Omental fat pad (tissue), 4 donors: ENCODE data around the gene ABL1. TPM values are rescaled to one million over a fixed set of nuclear protein-coding genes. Genes with fewer than 3 reads are reported as not detected.

Source experiments
- ATAC-seq: fragments of 150-250 bp; one replicate; pipeline ENCODE4 v1.9.1; 2016; ENCODE audit warnings: mild to moderate bottlenecking, moderate library complexity; ENCODE audit not compliant: low FRiP score
- DNase-seq: peaks from one replicate; pipeline ENCODE4 v3.0.0-alpha.2; 2019; ENCODE audit warnings: low spot score
- total RNA-seq, 4 donors: library from RNA; depleted of rRNA; stranded (reverse); fragments of >200 nt; gene quantifications; one replicate each; pipeline ENCODE4 v1.1.0, GENCODE V29; 2016
- TF ChIP-seq, protein P1 (sequence below), 3 donors: fragments of 450-650 bp; IDR thresholded peaks; one replicate each; pipeline ENCODE4 v1.5.1; 2016 to 2017; ENCODE audit warnings: antibody characterized with exemption in 3 of 3, mild to moderate bottlenecking in 3 of 3, moderate library complexity in 2 of 3

Gene ABL1
- total RNA-seq, 4 donors from 2014 or later = 48.8 to 82.8 (median 75.3) TPM

DNA sequence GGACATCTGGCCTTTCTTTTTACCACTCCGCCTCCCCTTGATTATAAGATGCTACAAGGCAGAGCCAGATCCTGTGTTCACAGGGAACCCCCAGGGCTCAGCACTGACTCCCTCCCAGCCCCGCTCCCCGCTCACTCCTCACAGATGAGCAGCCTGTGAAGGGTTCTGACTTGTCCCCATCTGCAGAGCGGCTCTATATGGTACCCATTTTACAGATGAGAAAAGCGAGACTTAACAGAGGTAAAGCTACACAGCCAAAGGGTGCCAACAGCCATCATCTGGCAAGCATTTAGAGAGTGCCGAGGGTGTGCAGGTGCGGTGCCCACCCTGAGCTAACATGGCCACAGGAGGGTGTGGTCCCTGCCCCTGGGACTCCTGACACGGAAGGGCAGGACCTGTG, 85.2 kb downstream of the ABL1 start:
- ATAC-seq = no peak
- DNase-seq = no peak
- TF ChIP-seq, protein P1, sequence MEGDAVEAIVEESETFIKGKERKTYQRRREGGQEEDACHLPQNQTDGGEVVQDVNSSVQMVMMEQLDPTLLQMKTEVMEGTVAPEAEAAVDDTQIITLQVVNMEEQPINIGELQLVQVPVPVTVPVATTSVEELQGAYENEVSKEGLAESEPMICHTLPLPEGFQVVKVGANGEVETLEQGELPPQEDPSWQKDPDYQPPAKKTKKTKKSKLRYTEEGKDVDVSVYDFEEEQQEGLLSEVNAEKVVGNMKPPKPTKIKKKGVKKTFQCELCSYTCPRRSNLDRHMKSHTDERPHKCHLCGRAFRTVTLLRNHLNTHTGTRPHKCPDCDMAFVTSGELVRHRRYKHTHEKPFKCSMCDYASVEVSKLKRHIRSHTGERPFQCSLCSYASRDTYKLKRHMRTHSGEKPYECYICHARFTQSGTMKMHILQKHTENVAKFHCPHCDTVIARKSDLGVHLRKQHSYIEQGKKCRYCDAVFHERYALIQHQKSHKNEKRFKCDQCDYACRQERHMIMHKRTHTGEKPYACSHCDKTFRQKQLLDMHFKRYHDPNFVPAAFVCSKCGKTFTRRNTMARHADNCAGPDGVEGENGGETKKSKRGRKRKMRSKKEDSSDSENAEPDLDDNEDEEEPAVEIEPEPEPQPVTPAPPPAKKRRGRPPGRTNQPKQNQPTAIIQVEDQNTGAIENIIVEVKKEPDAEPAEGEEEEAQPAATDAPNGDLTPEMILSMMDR (IDR thresholded peaks at IDR 0.05) = no peak

DNA sequence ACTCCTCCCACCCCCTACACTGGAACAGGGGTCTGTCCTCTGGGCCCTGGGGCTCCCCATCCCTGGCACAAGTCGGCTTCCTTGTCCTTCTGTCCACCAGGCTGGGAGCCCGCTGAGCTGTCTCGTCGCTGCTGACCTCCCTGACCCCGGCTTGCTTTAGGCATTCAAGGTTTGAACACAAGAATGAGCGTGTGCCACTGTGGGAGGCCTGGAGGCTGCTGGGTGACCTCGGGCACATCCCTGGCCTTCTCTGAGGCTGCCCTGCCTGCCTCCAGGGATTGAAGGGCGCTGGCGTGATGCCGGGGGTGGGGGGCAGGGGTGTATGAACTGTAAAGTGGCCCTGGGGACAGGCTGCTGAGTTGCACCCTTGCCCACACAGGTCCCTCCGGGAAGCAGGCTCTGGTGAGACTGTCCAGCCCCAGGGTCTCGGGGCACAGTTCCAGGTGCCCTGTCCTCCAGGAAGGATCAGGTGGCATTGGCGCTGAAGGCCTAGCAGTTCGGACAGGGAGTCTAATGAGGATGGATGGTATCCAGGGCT, 85.8 kb downstream of the ABL1 start:
- TF ChIP-seq, protein P1 (IDR thresholded peaks at IDR 0.05) = no peak
- no peak for DNase-seq
- no peak for ATAC-seq

DNA sequence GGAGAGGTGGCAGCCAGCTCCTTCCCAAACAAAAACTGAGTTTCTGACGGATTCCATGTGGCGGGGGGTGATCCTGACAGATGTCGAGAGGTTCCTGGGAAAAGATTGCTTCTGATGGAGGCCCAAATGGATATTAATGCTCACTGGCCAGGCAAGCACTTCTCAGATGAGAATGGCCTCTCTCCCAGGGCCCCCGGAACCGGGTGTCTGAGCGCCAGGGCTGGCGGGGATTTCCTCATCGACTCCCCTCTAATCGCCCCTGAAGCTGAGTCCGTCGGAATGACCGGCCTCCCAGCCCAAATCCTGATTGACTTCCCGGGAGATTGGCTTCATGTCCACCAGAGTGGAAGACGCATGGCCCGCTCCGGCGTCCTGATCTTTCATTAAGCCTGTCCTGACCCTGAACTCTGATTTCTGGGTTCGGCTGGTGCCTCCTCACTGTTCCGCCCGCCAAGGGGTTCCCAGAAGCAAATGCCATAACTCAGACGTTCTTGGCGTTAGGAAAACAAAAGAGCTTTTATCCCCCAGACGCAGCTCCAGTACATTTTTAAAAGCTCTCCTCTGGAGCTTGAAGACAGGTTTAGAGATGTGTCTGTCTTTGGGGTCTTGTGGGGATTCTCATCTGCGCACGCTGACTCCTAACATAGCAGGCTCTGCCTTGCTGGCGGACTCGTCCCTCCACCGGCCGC, 86.4 kb downstream of the ABL1 start:
- TF ChIP-seq, protein P1 (IDR thresholded peaks at IDR 0.05) = no peak
- ATAC-seq = no peak
- DNase-seq = no peak

DNA sequence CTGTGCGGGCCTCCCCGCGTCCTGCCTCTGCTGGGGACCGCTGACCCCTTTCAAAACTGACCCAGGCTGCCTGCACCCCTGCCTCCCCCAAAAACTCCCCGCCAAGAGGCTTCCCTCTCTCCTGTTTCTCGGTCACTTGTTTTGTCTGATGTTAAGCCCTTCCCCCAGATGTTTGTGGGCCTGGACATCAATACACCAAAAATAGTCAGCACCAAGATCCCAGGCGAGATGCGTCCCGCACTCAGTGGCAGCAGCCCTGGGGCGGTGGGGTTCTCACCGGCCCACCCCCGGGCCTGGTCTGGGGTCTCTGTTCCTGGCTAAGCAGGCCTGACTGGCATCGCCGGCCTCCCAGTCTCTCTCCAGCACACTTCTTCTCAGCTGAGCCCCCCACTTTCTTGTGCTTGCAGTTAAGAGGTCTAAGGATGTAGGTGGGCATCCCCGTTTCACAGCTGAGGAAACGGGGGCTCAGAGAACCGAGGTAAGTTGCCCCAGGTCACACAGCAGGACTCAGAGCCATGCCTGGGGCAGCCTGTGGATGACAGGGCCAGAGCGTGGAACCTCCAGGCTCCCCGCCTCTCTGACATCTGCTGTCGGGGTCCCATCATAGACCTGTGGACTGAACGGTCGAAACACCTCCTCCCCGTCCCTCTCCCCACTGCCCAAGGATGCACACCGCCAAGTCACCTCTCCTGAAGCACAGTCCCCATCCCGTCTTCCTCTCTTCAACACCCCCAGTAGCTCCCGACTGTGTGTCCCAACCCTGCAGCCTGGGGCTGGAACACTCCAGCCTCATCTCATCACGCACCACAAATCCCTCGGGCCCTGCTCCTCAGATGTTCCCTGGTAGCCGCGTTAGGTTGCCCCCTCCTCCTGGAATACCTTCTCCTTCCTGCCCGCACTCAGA, 87.2 kb downstream of the ABL1 start:
- DNase-seq (no peak), ATAC-seq (no peak)
- TF ChIP-seq, protein P1 (IDR thresholded peaks at IDR 0.05) = no peak

DNA sequence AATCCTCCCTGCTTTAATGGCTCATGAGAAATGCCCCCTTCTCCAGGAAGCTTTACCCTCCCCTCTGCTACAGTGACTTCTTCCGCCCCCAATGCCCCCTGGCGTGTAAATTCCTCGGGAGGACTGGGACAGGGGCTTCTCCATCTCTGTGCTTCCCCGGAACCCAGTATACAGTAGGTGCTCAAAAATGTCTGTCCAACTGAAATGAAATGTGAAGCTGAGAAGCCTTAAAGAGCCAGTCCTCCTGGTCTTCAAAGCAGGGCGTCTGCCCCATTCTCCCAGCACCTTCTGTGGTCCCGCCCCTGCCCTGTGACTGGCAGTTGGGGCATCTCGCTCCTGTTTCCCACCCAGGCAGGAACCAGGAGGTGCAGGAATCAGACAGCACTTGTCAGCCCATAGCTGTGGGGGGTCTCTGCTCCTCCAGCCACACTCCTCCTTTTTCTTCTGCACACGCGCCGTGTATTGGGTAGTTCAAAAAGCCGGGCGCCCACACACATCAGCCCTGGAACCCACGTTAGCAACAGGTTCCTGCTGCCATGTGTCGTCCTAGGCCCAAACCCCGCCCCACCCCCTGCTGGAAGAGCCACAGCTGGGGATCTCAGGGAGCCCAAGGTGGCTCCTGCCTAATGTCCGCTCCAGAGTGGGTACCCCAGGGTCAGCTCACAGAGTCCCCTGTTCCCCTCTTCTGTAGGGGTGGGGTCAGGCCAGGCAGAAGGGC, 88.0 kb downstream of the ABL1 start:
- no peak for ATAC-seq
- TF ChIP-seq, protein P1 (IDR thresholded peaks at IDR 0.05) = no peak
- DNase-seq = no peak

DNA sequence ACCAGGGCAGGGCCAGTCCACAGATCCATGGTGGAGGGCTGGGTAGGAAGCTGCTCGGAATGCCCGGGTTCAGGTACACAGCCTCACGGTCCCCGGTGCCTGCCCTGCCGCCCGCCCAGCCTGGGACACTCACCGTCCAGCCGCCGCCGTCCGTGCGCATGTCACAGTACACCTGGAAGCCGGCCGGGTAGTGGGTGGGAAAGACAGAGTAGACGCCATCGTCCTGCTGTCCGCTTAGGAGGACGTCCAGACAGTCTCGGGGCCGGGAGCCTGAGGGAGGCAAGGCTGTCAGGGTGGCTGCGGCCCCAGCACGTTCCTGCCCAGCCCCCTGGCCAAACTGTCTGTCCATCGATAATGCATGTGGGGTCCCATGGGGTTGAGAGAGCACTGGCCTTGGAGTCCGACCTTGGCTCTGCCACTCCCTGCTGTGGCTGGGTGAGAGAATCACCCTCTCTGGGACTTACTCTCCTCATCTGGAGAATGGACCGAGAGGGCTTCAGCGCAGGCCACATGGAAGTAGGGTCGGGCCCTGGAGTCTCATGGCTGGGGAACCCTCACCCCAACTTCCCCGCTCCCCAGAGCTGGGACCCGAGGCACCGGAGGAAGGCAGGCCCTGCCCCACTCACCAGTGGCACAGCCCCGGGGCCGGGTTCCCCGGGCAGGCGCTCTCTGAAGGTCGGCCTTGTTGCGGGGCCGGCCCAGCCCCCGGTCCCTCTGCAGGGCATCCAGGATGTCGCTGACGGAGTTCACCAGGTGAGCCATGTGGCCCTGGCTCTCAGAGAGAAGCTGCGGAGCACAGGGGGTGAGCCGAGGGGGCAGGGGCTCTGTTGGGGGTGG, 88.8 kb downstream of the ABL1 start:
- ATAC-seq (no peak), DNase-seq (no peak)
- TF ChIP-seq, protein P1 (IDR thresholded peaks at IDR 0.05) = no peak
